Suprapubic skin (tissue), 4 donors: ENCODE measurements around the gene RFC3. TPM values are rescaled to one million over a fixed set of nuclear protein-coding genes. Genes with fewer than 3 reads are reported as not detected.

Source experiments
- DNase-seq, 2 donors: peaks; one replicate each; pipeline ENCODE4 v3.0.0-alpha.2; 2019; ENCODE audit warnings: low spot score in 2 of 2
- H3K27ac ChIP-seq: fragments of 200-600 bp; sonication (generic); one replicate; pipeline ENCODE4 v1.5.1; 2019
- H3K27me3 ChIP-seq: fragments of 200-600 bp; sonication (generic); one replicate; pipeline ENCODE4 v1.5.1; 2019
- H3K36me3 ChIP-seq: fragments of 200-600 bp; sonication (generic); one replicate; pipeline ENCODE4 v1.5.1; 2019
- H3K4me1 ChIP-seq: fragments of 200-600 bp; sonication (generic); one replicate; pipeline ENCODE4 v1.5.1; 2019
- H3K4me3 ChIP-seq: fragments of 200-600 bp; sonication (generic); one replicate; pipeline ENCODE4 v1.5.1; 2019; ENCODE audit warnings: mild to moderate bottlenecking
- H3K9me3 ChIP-seq: fragments of 200-600 bp; sonication (generic); one replicate; pipeline ENCODE4 v1.5.1; 2019
- CTCF ChIP-seq, 2 donors: fragments of 200-600 bp in 1 of 2; fragments of 450-650 bp in 1 of 2; sonication (generic) in 1 of 2; IDR thresholded peaks; one replicate each; pipeline ENCODE4 v1.5.1; 2016 to 2019; ENCODE audit warnings: antibody characterized with exemption in 2 of 2, mild to moderate bottlenecking in 1 of 2, moderate library complexity in 1 of 2
- EP300 ChIP-seq: sonication (generic); formaldehyde crosslinking; IDR thresholded peaks from one replicate; pipeline ENCODE4 v1.6.1; 2017; ENCODE audit warnings: antibody characterized with exemption
- POLR2A ChIP-seq, 2 donors: fragments of 450-650 bp; IDR thresholded peaks; one replicate each; pipeline ENCODE4 v1.6.1; 2017; ENCODE audit warnings: antibody characterized with exemption in 2 of 2, mild to moderate bottlenecking in 2 of 2, moderate library complexity in 2 of 2
- POLR2AphosphoS5 ChIP-seq, 3 donors: sonication (generic); formaldehyde crosslinking; IDR thresholded peaks; one replicate each; pipeline ENCODE4 v1.6.1; 2017; ENCODE audit warnings: antibody characterized with exemption in 3 of 3
- WGBS: methylation state at CpG from one replicate; pipeline ENCODE4 v1.1.5; 2018; 5-methylcytosine and 5-hydroxymethylcytosine counted together
- total RNA-seq, 4 donors: library from RNA; depleted of rRNA; stranded (reverse); fragments of >200 nt; gene quantifications; one replicate each; pipeline ENCODE4 v1.1.0, GENCODE V29; 2016

Gene RFC3
- total RNA-seq, 4 donors from 2014 or later, result 10.7 to 25.8 (median 12.2) TPM

- H3K4me3 ChIP-seq, result no peak overlapping the region
- no peak for TF ChIP-seq POLR2AphosphoS5 (IDR thresholded peaks at IDR 0.05)
- no peak for TF ChIP-seq CTCF (IDR thresholded peaks at IDR 0.05)
- no peak for TF ChIP-seq EP300
- TF ChIP-seq POLR2A (IDR thresholded peaks at IDR 0.05), result no peak
- H3K9me3 ChIP-seq, result no peaks in the 10 kb centered on the region
- 80% methylated on average over 3 of the region's 3 CpGs for WGBS
- H3K36me3 ChIP-seq, result no peaks in the 10 kb centered on the region
- H3K27ac ChIP-seq, result no peak overlapping the region
- no peaks in the 10 kb centered on the region for H3K4me1 ChIP-seq
- H3K27me3 ChIP-seq, result no peaks in the 10 kb centered on the region
- DNase-seq, result no peak
Observed at GRCh38 chr13:33855371-33855895, 37.5 kb downstream of the RFC3 start.

GRCh38 chr13:33859691-33860303 lies 41.8 kb downstream of the RFC3 start:
- H3K4me3 ChIP-seq, result no peak overlapping the region
- TF ChIP-seq CTCF (IDR thresholded peaks at IDR 0.05) (no peak), POLR2A (IDR thresholded peaks at IDR 0.05) (no peak), POLR2AphosphoS5 (IDR thresholded peaks at IDR 0.05) (no peak), EP300 (no peak)
- H3K27ac ChIP-seq, result no peak overlapping the region
- whole genome bisulfite sequencing, result 62% methylated on average over 1 of the region's 1 CpG
- no peaks in the 10 kb centered on the region for H3K4me1 ChIP-seq
- no peaks in the 10 kb centered on the region for H3K9me3 ChIP-seq
- no peaks in the 10 kb centered on the region for H3K27me3 ChIP-seq
- DNase-seq, result no peak
- H3K36me3 ChIP-seq, result no peaks in the 10 kb centered on the region

- no peak for TF ChIP-seq EP300
- no peak for TF ChIP-seq POLR2AphosphoS5 (IDR thresholded peaks at IDR 0.05)
- no peak for TF ChIP-seq POLR2A (IDR thresholded peaks at IDR 0.05)
- no peak for TF ChIP-seq CTCF (IDR thresholded peaks at IDR 0.05)
- no peak overlapping the region for H3K4me3 ChIP-seq
- no peak overlapping the region for H3K27ac ChIP-seq
- no peaks in the 10 kb centered on the region for H3K4me1 ChIP-seq
- H3K9me3 ChIP-seq, result no peaks in the 10 kb centered on the region
- no peaks in the 10 kb centered on the region for H3K27me3 ChIP-seq
- DNase-seq, result no peak
- H3K36me3 ChIP-seq, result no peaks in the 10 kb centered on the region
- WGBS, result 88% methylated on average over 9 of the region's 9 CpGs
Observed at GRCh38 chr13:33860526-33860925, 42.6 kb downstream of the RFC3 start.

GRCh38 chr13:33862016-33862415 lies 44.1 kb downstream of the RFC3 start:
- 55% methylated on average over 5 of the region's 5 CpGs for WGBS
- DNase-seq, result no peak
- H3K4me3 ChIP-seq, result no peak overlapping the region
- no peaks in the 10 kb centered on the region for H3K9me3 ChIP-seq
- TF ChIP-seq EP300 (no peak), CTCF (IDR thresholded peaks at IDR 0.05) (no peak), POLR2A (IDR thresholded peaks at IDR 0.05) (no peak), POLR2AphosphoS5 (IDR thresholded peaks at IDR 0.05) (no peak)
- H3K27ac ChIP-seq, result no peak overlapping the region
- no peaks in the 10 kb centered on the region for H3K36me3 ChIP-seq
- H3K4me1 ChIP-seq, result no peaks in the 10 kb centered on the region
- H3K27me3 ChIP-seq, result no peaks in the 10 kb centered on the region

GRCh38 chr13:33863188-33863789 lies 45.3 kb downstream of the RFC3 start:
- WGBS, result 61% methylated on average over 3 of the region's 3 CpGs
- no peak for TF ChIP-seq EP300
- H3K27me3 ChIP-seq, result no peaks in the 10 kb centered on the region
- no peak overlapping the region for H3K4me3 ChIP-seq
- no peak for DNase-seq
- H3K9me3 ChIP-seq, result no peaks in the 10 kb centered on the region
- H3K27ac ChIP-seq, result no peak overlapping the region
- no peaks in the 10 kb centered on the region for H3K36me3 ChIP-seq
- no peaks in the 10 kb centered on the region for H3K4me1 ChIP-seq
